D721Med (cell line): ENCODE results near the gene TMEM184A.

Experiments
- DNase-seq: peaks from one replicate; pipeline ENCODE4 v3.0.0; 2011; ENCODE audit warnings: low spot score; ENCODE audit not compliant: insufficient read length
- FAIRE-seq: peaks from 2 replicates; lab custom pipeline; 2011; peaks lifted over from hg19 to GRCh38; lab: Jason Lieb, UNC
- CTCF ChIP-seq: IDR thresholded peaks from 2 replicates; pipeline ENCODE4 v1.5.1; 2012; ENCODE audit warnings: mild to moderate bottlenecking, control low read depth; ENCODE audit not compliant: insufficient read depth; ENCODE audit errors: missing control alignments

TMEM184A gene

GRCh38 chr7:1496531-1497292, 59.3 kb downstream of the TMEM184A start:
- no peak for TF ChIP-seq CTCF
- FAIRE-seq, result no peak
- no peak for DNase-seq

- FAIRE-seq, result no peak
- no peak for DNase-seq
- TF ChIP-seq CTCF, result no peak
Measured at GRCh38 chr7:1495564-1496242, 60.3 kb downstream of the TMEM184A start.

GRCh38 chr7:1494866-1495563, 61.0 kb downstream of the TMEM184A start:
- no peak for TF ChIP-seq CTCF
- DNase-seq (no peak), FAIRE-seq (no peak)

- DNase-seq (no peak), FAIRE-seq (no peak)
- no peak for TF ChIP-seq CTCF
Measured at GRCh38 chr7:1494447-1494846, 61.6 kb downstream of the TMEM184A start.

- TF ChIP-seq CTCF, result no peak
- FAIRE-seq (no peak), DNase-seq (no peak)
Measured at GRCh38 chr7:1493571-1493970, 62.4 kb downstream of the TMEM184A start.

- no peak for TF ChIP-seq CTCF
- DNase-seq (no peak), FAIRE-seq (no peak)
Measured at GRCh38 chr7:1493129-1493528, 62.9 kb downstream of the TMEM184A start.
